ENCODE results near the gene SYNGAP1. TPM values are rescaled to one million over a fixed set of nuclear protein-coding genes. Genes with fewer than 3 reads are reported as not detected.

SYNGAP1 gene
- total and polyA plus RNA-seq, 9 of the 15 experiments (the other 6 are each of a cell fraction or from before 2014, with no cell fraction given) = 0.01 to 22.8 (median 3.2) TPM

- TF ChIP-seq, protein P1, sequence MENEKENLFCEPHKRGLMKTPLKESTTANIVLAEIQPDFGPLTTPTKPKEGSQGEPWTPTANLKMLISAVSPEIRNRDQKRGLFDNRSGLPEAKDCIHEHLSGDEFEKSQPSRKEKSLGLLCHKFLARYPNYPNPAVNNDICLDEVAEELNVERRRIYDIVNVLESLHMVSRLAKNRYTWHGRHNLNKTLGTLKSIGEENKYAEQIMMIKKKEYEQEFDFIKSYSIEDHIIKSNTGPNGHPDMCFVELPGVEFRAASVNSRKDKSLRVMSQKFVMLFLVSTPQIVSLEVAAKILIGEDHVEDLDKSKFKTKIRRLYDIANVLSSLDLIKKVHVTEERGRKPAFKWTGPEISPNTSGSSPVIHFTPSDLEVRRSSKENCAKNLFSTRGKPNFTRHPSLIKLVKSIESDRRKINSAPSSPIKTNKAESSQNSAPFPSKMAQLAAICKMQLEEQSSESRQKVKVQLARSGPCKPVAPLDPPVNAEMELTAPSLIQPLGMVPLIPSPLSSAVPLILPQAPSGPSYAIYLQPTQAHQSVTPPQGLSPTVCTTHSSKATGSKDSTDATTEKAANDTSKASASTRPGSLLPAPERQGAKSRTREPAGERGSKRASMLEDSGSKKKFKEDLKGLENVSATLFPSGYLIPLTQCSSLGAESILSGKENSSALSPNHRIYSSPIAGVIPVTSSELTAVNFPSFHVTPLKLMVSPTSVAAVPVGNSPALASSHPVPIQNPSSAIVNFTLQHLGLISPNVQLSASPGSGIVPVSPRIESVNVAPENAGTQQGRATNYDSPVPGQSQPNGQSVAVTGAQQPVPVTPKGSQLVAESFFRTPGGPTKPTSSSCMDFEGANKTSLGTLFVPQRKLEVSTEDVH (IDR thresholded peaks at IDR 0.05; ENCODE audit: low read depth, partially characterized antibody) = peak; percentile 74
- TF ChIP-seq ZNF609 (CRISPR knock-in tag; IDR thresholded peaks at IDR 0.05; ENCODE audit: borderline replicate concordance) (0 out of 2 replicates have a peak, but pooled peaks have one; percentile 80), ATF7 (IDR thresholded peaks at IDR 0.05) (peak; percentile 86), ZNF408 (CRISPR knock-in tag; IDR thresholded peaks at IDR 0.05; ENCODE audit: low read depth) (no peak), HDAC1 (IDR thresholded peaks at IDR 0.05) (peak; percentile 58 to 98; a peak in 3 of 4 replicates), POLR2B (IDR thresholded peaks at IDR 0.05; ENCODE audit: low read depth, partially characterized antibody) (peak; percentile 87), FOSL1 (tag; conservative IDR thresholded peaks at IDR 0.05) (no peak), U2AF2 (optimal IDR thresholded peaks at IDR 0.05; ENCODE audit: low read depth, low read length) (no peak), CBFA2T2 (conservative IDR thresholded peaks at IDR 0.05) (no peak), MEIS2 (IDR thresholded peaks at IDR 0.05; ENCODE audit: partially characterized antibody) (no peak), XRCC5 (IDR thresholded peaks at IDR 0.05; ENCODE audit: low read depth, low read length) (0 out of 2 replicates have a peak, but pooled peaks have one; percentile 60), ZNF354B (CRISPR knock-in tag; IDR thresholded peaks at IDR 0.05) (no peak), NR2F6 (CRISPR knock-in tag; IDR thresholded peaks at IDR 0.05) (0 out of 2 replicates have a peak, but pooled peaks have one; percentile 61)
- TF ChIP-seq, protein P2, sequence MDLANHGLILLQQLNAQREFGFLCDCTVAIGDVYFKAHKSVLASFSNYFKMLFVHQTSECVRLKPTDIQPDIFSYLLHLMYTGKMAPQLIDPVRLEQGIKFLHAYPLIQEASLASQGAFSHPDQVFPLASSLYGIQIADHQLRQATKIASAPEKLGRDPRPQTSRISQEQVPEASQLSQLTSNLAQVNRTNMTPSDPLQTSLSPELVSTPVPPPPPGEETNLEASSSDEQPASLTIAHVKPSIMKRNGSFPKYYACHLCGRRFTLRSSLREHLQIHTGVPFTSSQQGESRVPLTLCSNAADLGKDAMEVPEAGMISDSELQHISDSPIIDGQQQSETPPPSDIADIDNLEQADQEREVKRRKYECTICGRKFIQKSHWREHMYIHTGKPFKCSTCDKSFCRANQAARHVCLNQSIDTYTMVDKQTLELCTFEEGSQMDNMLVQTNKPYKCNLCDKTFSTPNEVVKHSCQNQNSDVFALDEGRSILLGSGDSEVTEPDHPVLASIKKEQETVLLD (IDR thresholded peaks at IDR 0.05) = 0 out of 2 replicates have a peak, but pooled peaks have one; percentile 42
- TF ChIP-seq, protein P3, sequence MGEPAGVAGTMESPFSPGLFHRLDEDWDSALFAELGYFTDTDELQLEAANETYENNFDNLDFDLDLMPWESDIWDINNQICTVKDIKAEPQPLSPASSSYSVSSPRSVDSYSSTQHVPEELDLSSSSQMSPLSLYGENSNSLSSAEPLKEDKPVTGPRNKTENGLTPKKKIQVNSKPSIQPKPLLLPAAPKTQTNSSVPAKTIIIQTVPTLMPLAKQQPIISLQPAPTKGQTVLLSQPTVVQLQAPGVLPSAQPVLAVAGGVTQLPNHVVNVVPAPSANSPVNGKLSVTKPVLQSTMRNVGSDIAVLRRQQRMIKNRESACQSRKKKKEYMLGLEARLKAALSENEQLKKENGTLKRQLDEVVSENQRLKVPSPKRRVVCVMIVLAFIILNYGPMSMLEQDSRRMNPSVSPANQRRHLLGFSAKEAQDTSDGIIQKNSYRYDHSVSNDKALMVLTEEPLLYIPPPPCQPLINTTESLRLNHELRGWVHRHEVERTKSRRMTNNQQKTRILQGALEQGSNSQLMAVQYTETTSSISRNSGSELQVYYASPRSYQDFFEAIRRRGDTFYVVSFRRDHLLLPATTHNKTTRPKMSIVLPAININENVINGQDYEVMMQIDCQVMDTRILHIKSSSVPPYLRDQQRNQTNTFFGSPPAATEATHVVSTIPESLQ (CRISPR knock-in tag; IDR thresholded peaks at IDR 0.05) = peak; percentile 97; the same call in 1 of the 2 replicates
Observed at GRCh38 chr6:33454009-33454946, 34.4 kb downstream of the SYNGAP1 start, which contains the start of gene ZBTB9 (continued).
